MM.1S (cell line): ENCODE data around the gene FOXL2.

Source experiments
- DNase-seq: peaks from one replicate; pipeline ENCODE4 v3.0.0-alpha.2; 2015
- H2AFZ ChIP-seq: fragments of 300-600 bp; sonication (generic); 2 replicates; pipeline ENCODE4 v1.6.0; 2016; ENCODE audit warnings: antibody characterized with exemption, low read length
- H3F3A ChIP-seq: fragments of 300-600 bp; sonication (generic); 2 replicates; pipeline ENCODE4 v1.6.1; 2016; ENCODE audit warnings: mild to moderate bottlenecking, antibody characterized with exemption, low read length, moderate library complexity, mixed read lengths; ENCODE audit not compliant: insufficient read depth
- H3K27ac ChIP-seq: fragments of 300-600 bp; sonication (generic); 2 replicates; pipeline ENCODE4 v1.5.1; 2016; ENCODE audit warnings: mild to moderate bottlenecking, low read length
- H3K27me3 ChIP-seq: fragments of 300-600 bp; sonication (generic); replicated peaks from 2 replicates; pipeline ENCODE4 v1.6.0; 2016; ENCODE audit warnings: low read length; ENCODE audit not compliant: insufficient read depth
- H3K36me3 ChIP-seq: fragments of 300-600 bp; sonication (generic); replicated peaks from 2 replicates; pipeline ENCODE4 v1.6.1; 2016; ENCODE audit warnings: mild to moderate bottlenecking, low read length, mixed read lengths; ENCODE audit not compliant: insufficient read depth
- H3K4me1 ChIP-seq: fragments of 300-600 bp; sonication (generic); 2 replicates; pipeline ENCODE4 v1.6.1; 2016; ENCODE audit warnings: low read length, mixed read lengths
- H3K4me2 ChIP-seq: fragments of 300-600 bp; sonication (generic); 2 replicates; pipeline ENCODE4 v1.6.0; 2016; ENCODE audit warnings: low read depth, low read length
- H3K4me3 ChIP-seq: fragments of 300-600 bp; sonication (generic); 2 replicates; pipeline ENCODE4 v1.5.1; 2016; ENCODE audit warnings: low read length, mixed read lengths
- H3K79me2 ChIP-seq: fragments of 300-600 bp; sonication (generic); 2 replicates; pipeline ENCODE4 v1.6.1; 2016; ENCODE audit warnings: mixed run types, low read length, mixed read lengths
- H3K9ac ChIP-seq: fragments of 300-600 bp; sonication (generic); 2 replicates; pipeline ENCODE4 v1.6.1; 2016; ENCODE audit warnings: low read length, mixed read lengths
- H3K9me2 ChIP-seq: fragments of 300-600 bp; sonication (generic); replicated peaks from 2 replicates; pipeline ENCODE4 v1.6.1; 2016; ENCODE audit warnings: mild to moderate bottlenecking, low read length, mixed read lengths; ENCODE audit not compliant: insufficient read depth
- H3K9me3 ChIP-seq: fragments of 300-600 bp; sonication (generic); replicated peaks from 2 replicates; pipeline ENCODE4 v1.6.1; 2016; ENCODE audit warnings: mild to moderate bottlenecking, low read length, mixed read lengths; ENCODE audit not compliant: insufficient read depth
- H4K20me1 ChIP-seq: fragments of 300-600 bp; sonication (generic); 2 replicates; pipeline ENCODE4 v1.6.1; 2016; ENCODE audit warnings: mild to moderate bottlenecking, low read length, moderate library complexity, mixed read lengths; ENCODE audit not compliant: insufficient read depth
- EZH2 ChIP-seq: fragments of 300-600 bp; sonication (generic); optimal IDR thresholded peaks from 2 replicates; pipeline ENCODE3; 2017; ENCODE audit warnings: low read depth, mild to moderate bottlenecking, antibody characterized with exemption, low read length, mixed read lengths
- EZH2phosphoT487 ChIP-seq: fragments of 300-600 bp; sonication (generic); IDR thresholded peaks from 2 replicates; pipeline ENCODE4 v1.6.1; 2018; ENCODE audit warnings: antibody characterized with exemption, low read length
- TF ChIP-seq, protein P1 (sequence below): fragments of 300-600 bp; sonication (generic); IDR thresholded peaks from 2 replicates; pipeline ENCODE4 v1.5.1; 2016; ENCODE audit warnings: antibody characterized with exemption, low read length, mixed read lengths

The FOXL2 gene

DNA sequence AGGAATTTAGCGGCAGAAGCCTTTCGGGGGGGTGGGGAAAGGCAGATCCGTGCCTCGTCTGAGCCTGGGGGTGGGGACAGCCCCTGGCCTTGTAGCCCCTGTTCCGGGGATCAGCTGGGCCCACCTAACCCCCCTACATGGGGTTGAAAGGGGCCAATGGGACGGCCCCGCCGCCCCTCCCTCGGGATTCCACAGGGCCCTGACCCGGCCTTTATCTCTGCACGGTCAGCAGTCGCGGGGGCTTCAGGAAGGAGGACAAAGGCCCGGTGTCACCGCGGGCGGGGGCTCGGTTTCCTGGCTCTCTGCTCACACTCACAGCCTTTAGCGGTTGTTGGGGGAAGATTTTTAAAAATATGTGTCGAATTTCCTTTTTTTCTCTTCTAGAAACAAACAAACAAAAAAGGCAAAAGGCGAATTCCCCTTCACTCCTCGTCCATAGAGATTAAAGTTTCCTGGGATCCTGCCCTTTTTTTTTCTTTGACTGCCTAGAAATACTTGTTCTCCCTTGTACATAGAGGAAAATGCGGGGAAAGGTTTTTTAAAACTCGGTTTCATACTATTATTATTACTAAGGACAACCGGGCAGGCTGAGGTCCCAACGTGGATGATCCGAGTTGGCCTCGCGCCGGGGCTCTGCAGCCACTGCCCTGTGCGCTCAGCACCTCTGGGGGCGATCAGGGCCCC is 7.9 kb downstream of the FOXL2 start:
- no peak overlapping the region for H3K4me3 ChIP-seq
- H3K9me2 ChIP-seq, result no peaks in the 10 kb centered on the region
- H4K20me1 ChIP-seq, result no peaks in the 10 kb centered on the region
- H3K79me2 ChIP-seq, result no peaks in the 10 kb centered on the region
- H3K27me3 ChIP-seq, result peaks cover 33% of the 10 kb centered on the region
- H3K36me3 ChIP-seq, result no peaks in the 10 kb centered on the region
- no peak for DNase-seq
- no peak for TF ChIP-seq EZH2
- TF ChIP-seq, protein P1, sequence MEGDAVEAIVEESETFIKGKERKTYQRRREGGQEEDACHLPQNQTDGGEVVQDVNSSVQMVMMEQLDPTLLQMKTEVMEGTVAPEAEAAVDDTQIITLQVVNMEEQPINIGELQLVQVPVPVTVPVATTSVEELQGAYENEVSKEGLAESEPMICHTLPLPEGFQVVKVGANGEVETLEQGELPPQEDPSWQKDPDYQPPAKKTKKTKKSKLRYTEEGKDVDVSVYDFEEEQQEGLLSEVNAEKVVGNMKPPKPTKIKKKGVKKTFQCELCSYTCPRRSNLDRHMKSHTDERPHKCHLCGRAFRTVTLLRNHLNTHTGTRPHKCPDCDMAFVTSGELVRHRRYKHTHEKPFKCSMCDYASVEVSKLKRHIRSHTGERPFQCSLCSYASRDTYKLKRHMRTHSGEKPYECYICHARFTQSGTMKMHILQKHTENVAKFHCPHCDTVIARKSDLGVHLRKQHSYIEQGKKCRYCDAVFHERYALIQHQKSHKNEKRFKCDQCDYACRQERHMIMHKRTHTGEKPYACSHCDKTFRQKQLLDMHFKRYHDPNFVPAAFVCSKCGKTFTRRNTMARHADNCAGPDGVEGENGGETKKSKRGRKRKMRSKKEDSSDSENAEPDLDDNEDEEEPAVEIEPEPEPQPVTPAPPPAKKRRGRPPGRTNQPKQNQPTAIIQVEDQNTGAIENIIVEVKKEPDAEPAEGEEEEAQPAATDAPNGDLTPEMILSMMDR, result no peak
- no peak for TF ChIP-seq EZH2phosphoT487
- no peak overlapping the region for H3K27ac ChIP-seq
- H3K4me2 ChIP-seq, result no peak overlapping the region
- H3F3A ChIP-seq, result no peaks in the 10 kb centered on the region
- H3K9ac ChIP-seq, result no peak overlapping the region
- no peaks in the 10 kb centered on the region for H3K9me3 ChIP-seq
- H3K4me1 ChIP-seq, result no peaks in the 10 kb centered on the region
- no peak overlapping the region for H2AFZ ChIP-seq

DNA sequence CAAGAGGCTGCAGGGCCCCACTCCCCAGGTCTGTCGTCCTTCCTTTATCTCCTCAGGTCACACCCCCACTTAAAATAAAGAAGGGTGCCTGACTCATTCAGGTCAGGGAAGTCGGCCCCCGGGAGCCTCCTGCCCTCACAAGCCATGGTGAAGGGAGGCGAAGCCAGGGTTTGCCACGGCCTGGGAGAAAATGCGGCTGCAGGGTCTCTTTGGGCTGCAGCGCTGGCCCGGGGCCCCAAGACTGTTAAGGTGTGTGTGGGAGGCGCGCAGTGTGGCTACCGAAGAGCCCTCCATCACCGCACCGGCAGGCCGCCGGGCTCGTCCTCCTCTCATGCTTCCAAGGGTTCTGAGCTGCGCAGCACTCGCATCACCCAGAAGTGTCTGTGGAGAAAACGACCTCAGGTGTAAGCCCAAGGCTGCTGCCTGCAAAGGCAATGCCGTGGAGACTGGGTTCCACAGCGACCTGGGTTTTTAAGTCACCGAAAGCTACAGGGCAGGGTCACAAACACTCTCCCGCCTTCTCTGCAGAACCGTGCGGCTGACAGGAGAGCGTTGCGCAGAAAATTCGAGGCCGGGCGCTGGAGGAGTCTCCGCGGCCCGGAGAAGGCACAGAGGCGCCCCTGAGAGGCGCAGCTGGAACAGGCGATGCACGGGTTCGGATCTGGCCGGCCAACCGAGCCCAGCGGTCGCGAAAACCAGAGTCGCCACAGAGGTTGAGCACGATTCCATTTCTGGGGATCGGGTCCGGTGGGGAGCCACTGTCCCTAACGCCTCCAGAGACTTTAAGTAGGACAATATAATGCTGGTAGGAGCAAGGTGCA is 8.7 kb downstream of the FOXL2 start:
- H3K9me3 ChIP-seq, result no peaks in the 10 kb centered on the region
- no peaks in the 10 kb centered on the region for H3K9me2 ChIP-seq
- DNase-seq, result no peak
- no peak overlapping the region for H3K4me3 ChIP-seq
- no peak overlapping the region for H2AFZ ChIP-seq
- H3K4me2 ChIP-seq, result no peak overlapping the region
- H3F3A ChIP-seq, result no peaks in the 10 kb centered on the region
- TF ChIP-seq, protein P1, result no peak
- no peaks in the 10 kb centered on the region for H4K20me1 ChIP-seq
- H3K79me2 ChIP-seq, result no peaks in the 10 kb centered on the region
- no peaks in the 10 kb centered on the region for H3K36me3 ChIP-seq
- no peak overlapping the region for H3K27ac ChIP-seq
- no peak overlapping the region for H3K9ac ChIP-seq
- peaks cover 33% of the 10 kb centered on the region for H3K27me3 ChIP-seq
- H3K4me1 ChIP-seq, result no peaks in the 10 kb centered on the region

DNA sequence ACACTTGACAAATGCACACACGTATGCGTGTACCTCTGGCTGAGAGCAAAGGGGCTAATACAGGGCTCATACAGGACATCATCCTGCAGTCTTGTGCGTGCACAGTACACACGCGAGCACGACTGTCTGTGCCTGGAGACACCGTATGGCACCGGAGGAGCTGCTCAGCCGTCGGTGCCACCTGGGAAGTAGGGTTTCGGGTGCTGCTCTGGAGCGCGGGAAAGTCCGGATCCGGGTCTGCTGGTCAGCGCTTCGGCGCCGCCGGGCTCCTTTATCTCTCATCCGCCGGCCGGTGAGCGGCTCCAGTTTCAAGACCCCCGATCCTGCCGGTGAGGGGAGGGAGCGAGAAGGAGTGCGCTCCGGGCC is 9.3 kb downstream of the FOXL2 start:
- no peaks in the 10 kb centered on the region for H3F3A ChIP-seq
- no peaks in the 10 kb centered on the region for H3K9me2 ChIP-seq
- H3K36me3 ChIP-seq, result no peaks in the 10 kb centered on the region
- H3K27ac ChIP-seq, result no peak overlapping the region
- TF ChIP-seq EZH2phosphoT487 (no peak), EZH2 (no peak)
- TF ChIP-seq, protein P1, result no peak
- no peaks in the 10 kb centered on the region for H3K4me1 ChIP-seq
- no peaks in the 10 kb centered on the region for H3K79me2 ChIP-seq
- H3K4me2 ChIP-seq, result no peak overlapping the region
- H4K20me1 ChIP-seq, result no peaks in the 10 kb centered on the region
- H3K9me3 ChIP-seq, result no peaks in the 10 kb centered on the region
- H3K4me3 ChIP-seq, result no peak overlapping the region
- H3K27me3 ChIP-seq, result peaks cover 33% of the 10 kb centered on the region
- no peak overlapping the region for H2AFZ ChIP-seq
- DNase-seq, result no peak
- no peak overlapping the region for H3K9ac ChIP-seq
